Tibial artery (tissue), 4 donors: ENCODE data around the gene CASR.

Experiments
- DNase-seq, 2 donors: peaks; one replicate each; pipeline ENCODE4 v3.0.0-alpha.2; 2019
- H3K27ac ChIP-seq, 2 donors: fragments of 200-600 bp; sonication (generic) in 1 of 2; 1 replicate in 1 of 2; 2 replicates in 1 of 2; pipeline ENCODE4 v1.5.1; 2018 to 2019; ENCODE audit warnings: mild to moderate bottlenecking in 1 of 2
- H3K27me3 ChIP-seq, 2 donors: fragments of 200-600 bp; sonication (generic) in 1 of 2; one replicate each; pipeline versions ENCODE4 v1.5.1 to v1.6.0; 2016 to 2019
- H3K36me3 ChIP-seq, 3 donors: fragments of 200-600 bp; sonication (generic) in 2 of 3; one replicate each; pipeline ENCODE4 v1.5.1; 2016 to 2019; ENCODE audit warnings: mild to moderate bottlenecking in 2 of 3
- H3K4me1 ChIP-seq, 4 donors: fragments of 200-600 bp; sonication (generic) in 2 of 4; 1 replicate in 3 of 4; 2 replicates in 1 of 4; pipeline ENCODE4 v1.5.1; 2016 to 2019
- H3K4me3 ChIP-seq, 2 donors: fragments of 200-600 bp; sonication (generic) in 1 of 2; 1 replicate in 1 of 2; 2 replicates in 1 of 2; pipeline ENCODE4 v1.5.1; 2018 to 2019; ENCODE audit warnings: mild to moderate bottlenecking in 2 of 2
- H3K9me3 ChIP-seq, 3 donors: fragments of 200-600 bp; sonication (generic) in 1 of 3; one replicate each; pipeline ENCODE4 v1.5.1; 2016 to 2019
- intact Hi-C: fragments of 100-400 bp; cut with DNase I; formaldehyde crosslinking; loops from one replicate; pipeline ENCODE4 v1.15.0; 2023; ENCODE audit warnings: low total_unique reads
- TF ChIP-seq, protein P1 (sequence below), 2 experiments: fragments of 200-600 bp in 1 of 2; fragments of 450-650 bp in 1 of 2; IDR thresholded peaks; one replicate each; pipeline ENCODE4 v1.5.1; 2017 to 2019; ENCODE audit warnings: antibody characterized with exemption in 2 of 2, mild to moderate bottlenecking in 1 of 2, moderate library complexity in 1 of 2

CASR gene

DNA sequence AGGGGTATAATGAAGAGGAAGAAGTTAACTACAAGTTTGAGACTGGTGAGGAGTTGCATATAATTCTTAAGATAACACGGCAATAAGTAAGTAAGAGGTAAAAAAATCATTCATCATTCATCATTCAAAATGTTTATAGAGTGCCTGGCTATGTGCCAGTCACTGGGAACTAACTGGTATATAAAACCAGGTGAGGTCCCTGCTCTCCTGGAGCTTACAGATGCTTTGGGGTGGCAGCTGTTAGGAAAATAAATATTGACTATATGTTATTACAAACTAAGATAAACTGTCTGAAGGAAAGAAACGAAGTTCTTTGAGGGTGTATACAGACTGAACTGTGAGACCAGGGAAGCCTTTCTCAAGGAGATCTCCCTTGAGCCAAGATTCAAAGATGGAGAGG, 2.9 kb downstream of the CASR start:
- Histone ChIP-seq H3K27me3 (peaks cover 0 to 15% of the 10 kb centered on the region in 2 donors), H3K4me3 (no peak overlapping the region), H3K4me1 (peaks cover 0 to 14% (median 6%) of the 10 kb centered on the region in 4 donors), H3K9me3 (no peaks in the 10 kb centered on the region), H3K27ac (no peak overlapping the region), H3K36me3 (no peaks in the 10 kb centered on the region)
- DNase-seq = no peak
- intact Hi-C loops = no loop called here
- TF ChIP-seq, protein P1, sequence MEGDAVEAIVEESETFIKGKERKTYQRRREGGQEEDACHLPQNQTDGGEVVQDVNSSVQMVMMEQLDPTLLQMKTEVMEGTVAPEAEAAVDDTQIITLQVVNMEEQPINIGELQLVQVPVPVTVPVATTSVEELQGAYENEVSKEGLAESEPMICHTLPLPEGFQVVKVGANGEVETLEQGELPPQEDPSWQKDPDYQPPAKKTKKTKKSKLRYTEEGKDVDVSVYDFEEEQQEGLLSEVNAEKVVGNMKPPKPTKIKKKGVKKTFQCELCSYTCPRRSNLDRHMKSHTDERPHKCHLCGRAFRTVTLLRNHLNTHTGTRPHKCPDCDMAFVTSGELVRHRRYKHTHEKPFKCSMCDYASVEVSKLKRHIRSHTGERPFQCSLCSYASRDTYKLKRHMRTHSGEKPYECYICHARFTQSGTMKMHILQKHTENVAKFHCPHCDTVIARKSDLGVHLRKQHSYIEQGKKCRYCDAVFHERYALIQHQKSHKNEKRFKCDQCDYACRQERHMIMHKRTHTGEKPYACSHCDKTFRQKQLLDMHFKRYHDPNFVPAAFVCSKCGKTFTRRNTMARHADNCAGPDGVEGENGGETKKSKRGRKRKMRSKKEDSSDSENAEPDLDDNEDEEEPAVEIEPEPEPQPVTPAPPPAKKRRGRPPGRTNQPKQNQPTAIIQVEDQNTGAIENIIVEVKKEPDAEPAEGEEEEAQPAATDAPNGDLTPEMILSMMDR (IDR thresholded peaks at IDR 0.05) = no peak

DNA sequence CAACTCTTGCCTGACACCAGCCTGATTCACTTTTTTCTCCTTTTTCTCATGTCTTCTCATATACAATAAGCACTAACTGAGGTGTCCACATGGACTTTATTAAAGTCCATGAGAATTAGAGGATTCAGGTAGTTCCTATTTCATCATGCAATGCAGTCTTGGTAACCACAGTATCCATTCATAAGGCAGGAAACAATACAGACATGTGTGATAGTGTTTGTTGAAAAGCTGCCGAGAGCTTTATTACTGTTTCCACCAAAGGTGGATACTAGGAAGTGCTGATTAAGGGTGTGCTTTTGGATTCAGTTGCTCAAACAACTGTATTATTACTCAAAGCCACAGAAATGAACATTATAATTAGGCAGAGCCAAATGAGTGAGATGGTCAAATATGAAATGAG, 5.3 kb downstream of the CASR start:
- no peak overlapping the region for H3K4me3 ChIP-seq
- TF ChIP-seq, protein P1 (IDR thresholded peaks at IDR 0.05) = no peak
- H3K27me3 ChIP-seq = peaks cover 0 to 11% of the 10 kb centered on the region in 2 donors
- H3K9me3 ChIP-seq = no peaks in the 10 kb centered on the region
- H3K27ac ChIP-seq = no peak overlapping the region
- DNase-seq = no peak
- intact Hi-C loops = no loop called here
- no peaks in the 10 kb centered on the region for H3K36me3 ChIP-seq
- H3K4me1 ChIP-seq = peaks cover 0 to 11% (median 6%) of the 10 kb centered on the region in 4 donors

DNA sequence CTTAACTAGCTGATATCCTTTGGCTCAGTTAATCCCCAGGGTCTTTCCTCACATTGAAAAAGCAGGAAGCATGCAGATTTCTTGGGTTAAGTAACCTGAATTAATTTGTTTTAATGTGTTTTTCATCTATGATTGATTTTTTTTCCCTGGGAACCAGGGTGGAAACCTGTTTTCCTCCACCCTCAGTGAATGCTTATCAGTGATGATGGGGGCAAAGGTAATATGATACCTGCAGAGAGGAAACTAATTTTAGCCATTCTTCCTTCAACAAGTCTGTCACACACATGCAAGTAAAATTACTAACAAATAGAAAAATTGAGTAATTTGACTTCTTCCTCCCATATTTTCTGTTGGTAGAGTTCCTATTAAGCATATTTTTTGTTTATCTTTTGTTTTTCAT, 5.9 kb downstream of the CASR start:
- Histone ChIP-seq H3K27me3 (peaks cover 0 to 5% of the 10 kb centered on the region in 2 donors), H3K27ac (no peak overlapping the region), H3K4me1 (peaks cover 0 to 5% (median 1%) of the 10 kb centered on the region in 4 donors), H3K9me3 (no peaks in the 10 kb centered on the region), H3K36me3 (no peaks in the 10 kb centered on the region), H3K4me3 (no peak overlapping the region)
- TF ChIP-seq, protein P1 (IDR thresholded peaks at IDR 0.05) = no peak
- intact Hi-C loops = no loop called here
- no peak for DNase-seq

DNA sequence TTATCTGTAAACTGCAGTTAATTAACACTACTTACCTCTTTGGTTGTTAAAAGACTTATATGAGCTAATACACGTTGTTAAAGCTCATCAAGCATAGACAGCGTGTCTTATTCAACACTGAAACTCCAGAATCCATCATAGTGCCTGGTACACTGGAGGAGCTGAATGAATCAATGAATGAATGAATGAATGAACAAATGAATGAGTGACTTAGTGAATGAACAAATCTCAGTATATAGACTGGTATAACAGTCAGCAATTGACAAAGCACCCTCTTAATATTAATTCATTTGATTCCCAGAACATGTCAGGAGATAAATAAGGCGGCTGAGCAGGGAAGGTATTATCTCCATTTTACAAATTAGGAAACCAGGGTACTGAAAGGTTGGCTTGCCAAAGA, 7.1 kb downstream of the CASR start:
- TF ChIP-seq, protein P1 (IDR thresholded peaks at IDR 0.05) = no peak
- no peaks in the 10 kb centered on the region for H3K36me3 ChIP-seq
- H3K4me3 ChIP-seq = no peak overlapping the region
- H3K4me1 ChIP-seq = no peaks in the 10 kb centered on the region
- no peak for DNase-seq
- no peak overlapping the region for H3K27ac ChIP-seq
- intact Hi-C loops = no loop called here
- no peaks in the 10 kb centered on the region for H3K27me3 ChIP-seq
- no peaks in the 10 kb centered on the region for H3K9me3 ChIP-seq

DNA sequence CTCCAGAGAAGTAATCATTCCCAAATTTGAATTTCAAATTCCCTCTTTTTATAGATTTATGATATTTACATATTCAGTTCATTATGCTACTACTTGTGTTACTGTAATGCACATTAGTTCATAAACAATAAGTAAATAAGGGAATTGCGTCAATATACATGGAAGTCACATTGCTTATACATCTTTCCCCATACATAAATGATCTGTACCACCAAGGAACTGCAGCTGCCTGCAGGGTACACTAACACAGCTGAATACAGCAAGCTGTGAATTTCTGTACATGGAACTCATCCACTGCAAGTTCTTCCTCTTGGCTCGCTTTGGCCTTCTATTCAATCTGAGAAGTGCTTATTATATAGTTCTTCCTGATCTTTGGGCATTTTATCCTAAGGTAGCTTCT, 15.5 kb downstream of the CASR start:
- H3K9me3 ChIP-seq = no peaks in the 10 kb centered on the region
- no peaks in the 10 kb centered on the region for H3K4me1 ChIP-seq
- no peak for DNase-seq
- H3K36me3 ChIP-seq = no peaks in the 10 kb centered on the region
- no peaks in the 10 kb centered on the region for H3K27me3 ChIP-seq
- intact Hi-C loops = no loop called here
- no peak overlapping the region for H3K27ac ChIP-seq
- no peak overlapping the region for H3K4me3 ChIP-seq
- TF ChIP-seq, protein P1 (IDR thresholded peaks at IDR 0.05) = no peak

DNA sequence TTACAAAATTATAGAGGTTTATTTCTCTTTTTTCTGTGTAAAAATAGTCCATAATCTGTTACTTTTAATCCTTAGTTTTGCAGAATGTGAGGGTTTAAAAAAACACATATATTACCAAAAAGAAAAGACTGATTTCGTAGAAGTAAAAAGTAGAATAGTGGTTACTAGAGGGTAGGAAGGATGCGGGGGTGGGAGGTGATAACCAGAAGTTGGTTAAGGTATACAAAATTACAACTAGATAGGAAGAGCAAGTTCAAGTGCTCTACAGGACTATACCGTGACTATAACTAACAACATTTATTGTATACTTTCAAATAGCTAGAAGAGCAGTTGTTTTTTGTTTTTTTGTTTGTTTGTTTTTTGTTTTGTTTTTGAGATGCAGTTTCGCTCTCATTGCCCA, 16.1 kb downstream of the CASR start:
- intact Hi-C loops = no loop called here
- DNase-seq = no peak
- H3K27me3 ChIP-seq = no peaks in the 10 kb centered on the region
- H3K4me1 ChIP-seq = no peaks in the 10 kb centered on the region
- H3K27ac ChIP-seq = no peak overlapping the region
- H3K36me3 ChIP-seq = no peaks in the 10 kb centered on the region
- no peaks in the 10 kb centered on the region for H3K9me3 ChIP-seq
- no peak overlapping the region for H3K4me3 ChIP-seq
- TF ChIP-seq, protein P1 (IDR thresholded peaks at IDR 0.05) = no peak
